Daoy (cell line): ENCODE measurements around the gene TSPO. TPM values are rescaled to one million over a fixed set of nuclear protein-coding genes. Genes with fewer than 3 reads are reported as not detected.
"Not testable (repeated sequence)": the region's sequence is repeated elsewhere in the genome, so short reads cannot be mapped to it uniquely, and the experiment has no call there.

Experiments used
- DNase-seq: peaks from one replicate; pipeline ENCODE4 v3.0.0-alpha.2; 2015; ENCODE audit warnings: low read depth
- total RNA-seq: library from RNA; depleted of rRNA; stranded (reverse); fragments of >200 nt; shearing (Covaris generic); gene quantifications from 2 replicates; pipeline ENCODE4 v1.2.3, GENCODE V29; 2014; rRNA removed

Gene TSPO
- total RNA-seq: 178 and 230 TPM in 2 replicates

DNA sequence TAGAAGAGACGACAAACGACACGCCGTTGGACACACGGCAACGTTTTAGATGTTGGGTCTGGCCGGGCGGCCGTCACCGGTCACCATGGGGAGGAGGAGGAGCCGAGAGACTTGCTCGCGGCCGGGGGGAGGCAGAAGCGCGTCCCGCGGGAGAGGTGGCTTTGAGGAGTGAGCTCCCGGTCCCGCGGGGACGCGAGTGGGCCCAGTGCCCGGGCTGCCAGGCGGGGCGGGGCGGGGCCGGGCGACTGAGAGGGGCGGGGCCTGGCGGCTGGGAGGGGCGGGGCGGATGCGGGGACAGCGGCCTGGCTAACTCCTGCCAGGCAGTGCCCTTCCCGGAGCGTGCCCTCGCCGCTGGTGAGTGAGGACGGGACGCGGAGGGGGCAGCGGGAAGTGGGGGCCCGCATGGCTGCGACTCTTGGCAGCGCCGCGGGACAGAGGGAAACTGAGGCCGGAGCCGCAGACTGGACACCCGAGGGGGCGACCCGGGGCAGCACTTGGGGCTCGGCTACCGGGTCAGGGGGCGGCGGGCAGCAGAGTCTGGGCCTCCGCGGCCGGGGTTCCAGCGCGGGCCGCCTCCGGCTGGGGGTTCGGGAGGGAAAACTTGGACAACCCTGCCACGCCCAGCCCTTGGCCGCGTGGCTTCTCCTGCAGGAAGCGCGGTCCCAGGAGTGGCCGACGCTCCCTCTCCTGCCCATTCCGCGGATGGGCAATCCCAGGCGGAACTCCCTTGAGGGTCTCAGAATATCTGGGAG is at the start of gene TSPO:
Gene TSPO, plus strand, starts transcription at position 309 of the 752 bp plus-strand sequence. CDS start 7,680 bp downstream, outside the sequence.
- peak; percentile 53 for DNase-seq

DNA sequence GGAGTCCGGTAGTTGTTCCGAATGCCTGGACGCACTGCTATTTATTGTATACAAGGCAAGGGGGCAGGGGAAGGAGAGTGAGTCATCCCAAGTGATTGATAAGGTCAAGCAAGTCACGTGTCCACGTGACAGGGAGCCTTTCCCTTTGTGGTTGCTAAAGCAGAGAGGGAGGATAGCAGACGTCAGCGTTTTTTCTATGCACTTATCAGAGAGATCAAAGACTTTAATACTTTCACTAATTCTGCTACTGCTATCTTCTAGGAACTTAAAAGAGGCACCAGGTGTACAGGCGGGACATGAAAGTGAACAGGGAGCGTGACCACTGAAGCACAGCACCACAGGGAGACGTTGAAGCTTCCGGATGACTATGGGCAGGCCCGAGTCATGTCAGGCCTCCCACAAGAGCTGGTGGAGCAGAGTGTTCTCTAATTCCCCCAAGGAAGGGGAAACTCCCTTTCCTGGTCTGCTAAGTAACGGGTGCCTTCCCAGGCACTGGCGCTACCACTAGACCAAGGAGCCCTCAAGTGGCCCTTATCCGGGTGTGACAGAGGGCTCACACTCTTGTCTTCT is 47.2 kb upstream of the TSPO start:
- peak; percentile 30 for DNase-seq

DNA sequence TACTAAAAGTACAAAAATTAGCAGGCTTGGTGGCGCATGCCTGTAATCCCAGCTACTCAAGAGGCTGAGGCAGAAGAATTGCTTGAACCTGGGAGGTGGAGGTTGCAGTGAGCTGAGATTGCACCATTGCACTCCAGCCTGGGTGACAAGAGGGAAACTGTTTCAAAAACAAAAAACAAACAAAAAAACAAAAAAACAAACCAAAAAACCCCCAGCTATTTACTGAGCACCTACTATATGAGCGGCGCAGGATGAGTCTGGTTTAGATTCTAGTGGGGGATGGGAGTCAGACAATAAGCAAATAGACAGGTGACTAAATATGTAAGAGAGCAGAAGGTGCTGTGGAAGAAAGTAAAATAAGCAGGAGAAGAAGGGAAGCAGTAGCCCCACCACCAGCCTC is 46.4 kb upstream of the TSPO start:
- DNase-seq: not testable (repeated sequence)

DNA sequence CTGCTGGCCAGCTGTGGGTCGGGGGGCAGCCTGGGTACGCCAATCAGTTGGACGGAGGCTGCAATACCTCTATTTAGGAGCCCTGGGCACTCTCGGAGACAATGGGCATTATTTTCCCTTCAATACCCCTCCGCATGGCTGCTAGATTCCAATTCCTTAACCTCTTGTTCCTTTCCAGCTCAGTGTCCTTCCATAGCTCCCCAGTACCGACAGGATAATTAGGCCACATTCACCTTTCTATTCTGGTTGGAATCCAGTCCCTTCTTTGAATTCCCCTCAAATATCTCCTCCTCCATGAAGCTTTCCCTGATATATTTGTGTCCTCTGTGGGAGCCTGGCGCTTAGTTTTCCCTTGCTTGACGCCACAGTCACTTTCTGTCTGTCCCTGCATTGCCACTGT is 45.1 kb upstream of the TSPO start:
- DNase-seq: no peak

DNA sequence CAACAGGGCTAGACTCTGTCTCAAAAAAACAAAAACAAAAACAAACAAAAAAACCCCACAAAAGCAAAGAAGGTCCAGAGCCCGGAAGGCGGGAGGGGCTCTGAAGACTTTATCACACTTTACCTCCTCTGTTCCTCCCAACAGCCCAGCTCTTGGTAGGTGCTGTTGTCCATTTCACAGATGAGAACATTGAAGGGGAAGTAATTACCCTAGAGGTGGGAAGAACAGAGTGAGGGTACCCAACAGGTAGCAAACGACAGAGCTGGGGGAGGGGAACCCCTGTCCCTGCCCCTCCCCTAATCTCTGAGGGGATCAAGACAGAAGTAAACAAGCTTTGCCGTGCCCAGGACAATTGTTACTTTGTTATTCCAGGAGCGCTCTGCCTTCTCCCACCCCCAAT is 41.8 kb upstream of the TSPO start:
- no peak for DNase-seq

DNA sequence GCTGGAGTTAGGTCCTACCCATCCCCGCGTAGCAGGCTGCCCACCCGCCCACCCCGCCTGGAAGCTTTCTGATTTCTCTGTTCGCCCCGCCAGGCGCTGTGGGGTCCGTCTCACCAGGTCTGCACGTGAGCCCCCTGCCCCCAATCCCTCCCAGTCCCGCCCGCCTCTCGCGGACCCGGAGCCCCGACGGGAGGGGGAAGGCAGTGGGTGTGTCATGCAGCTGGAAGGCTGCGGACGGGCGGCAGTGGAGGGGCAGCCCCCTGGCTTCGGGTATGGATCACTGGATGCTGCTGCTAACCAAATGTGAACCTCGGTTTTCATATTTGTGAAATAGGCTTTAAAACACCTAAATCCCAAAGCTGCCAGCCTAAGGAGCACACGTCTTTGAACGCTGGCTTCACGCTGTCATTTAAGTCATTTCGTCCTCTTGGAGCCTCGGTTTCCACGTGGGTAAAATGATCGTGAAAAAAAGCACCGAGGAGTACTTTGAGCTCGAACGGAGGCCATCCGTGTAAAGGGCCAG is 41.4 kb upstream of the TSPO start:
- DNase-seq: no peak

DNA sequence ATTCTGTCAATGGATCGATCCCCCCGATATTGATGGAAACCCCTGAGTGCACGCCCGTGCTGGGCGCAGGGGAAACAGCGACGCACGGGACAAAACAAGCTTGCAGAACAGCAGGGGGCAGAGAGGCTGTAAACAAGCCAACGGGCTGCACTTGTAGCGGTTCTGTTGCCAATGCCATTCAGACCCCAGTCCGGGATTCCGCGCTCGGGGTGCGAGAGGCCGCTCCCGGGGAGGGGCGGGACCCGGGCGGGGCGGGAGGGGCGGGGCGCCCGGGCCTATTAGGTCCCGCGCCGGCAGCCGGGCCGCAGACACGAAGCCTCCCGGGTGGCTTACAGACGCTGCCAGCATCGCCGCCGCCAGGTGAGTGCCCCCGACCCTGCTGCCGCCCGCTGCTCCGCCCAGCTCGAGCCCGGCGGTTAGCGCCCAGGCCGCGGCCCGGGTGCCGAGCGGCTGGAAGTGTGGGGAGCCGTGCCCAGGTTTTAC is 40.9 kb upstream of the TSPO start, which contains the start of gene BIK:
Gene BIK, plus strand, starts transcription at position 307 of the 483 bp plus-strand sequence. CDS start 13,273 bp downstream, outside the sequence.
- peak; percentile 51 for DNase-seq

DNA sequence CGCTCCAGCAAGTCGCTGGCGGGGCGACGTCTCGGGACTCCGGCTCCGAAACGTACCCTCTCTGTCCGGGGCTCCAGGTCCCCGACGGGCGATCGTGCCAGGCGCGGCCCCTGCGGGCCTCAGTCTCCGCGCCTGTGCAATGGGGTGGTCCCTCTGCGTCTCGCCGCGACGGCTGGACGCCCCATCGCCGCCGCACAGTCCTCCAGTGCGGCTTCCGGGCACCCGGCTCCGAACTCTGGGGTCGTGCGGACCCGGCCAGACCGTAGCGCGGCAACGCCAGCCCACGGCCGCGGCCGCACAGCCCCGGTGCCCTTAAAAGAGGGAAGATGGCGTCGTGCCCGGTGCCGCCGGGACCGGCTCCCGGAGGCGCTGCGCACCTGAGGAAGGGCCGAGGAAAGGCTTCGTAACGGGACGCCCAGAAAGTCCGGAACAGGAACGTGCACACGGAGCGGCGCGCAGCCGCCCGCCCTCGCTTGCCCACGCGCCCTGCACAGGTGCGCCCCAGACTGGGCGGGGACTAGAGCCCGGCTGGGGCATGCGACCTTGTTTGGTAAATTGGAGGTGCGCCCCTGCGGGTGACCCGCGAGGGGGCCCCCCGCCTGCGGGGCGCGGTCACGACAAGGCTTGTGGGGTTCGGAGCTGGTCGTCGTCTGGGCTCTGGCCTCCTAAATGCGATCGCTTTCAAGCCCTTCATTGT is 40.3 kb upstream of the TSPO start:
- DNase-seq: peak; percentile 46

DNA sequence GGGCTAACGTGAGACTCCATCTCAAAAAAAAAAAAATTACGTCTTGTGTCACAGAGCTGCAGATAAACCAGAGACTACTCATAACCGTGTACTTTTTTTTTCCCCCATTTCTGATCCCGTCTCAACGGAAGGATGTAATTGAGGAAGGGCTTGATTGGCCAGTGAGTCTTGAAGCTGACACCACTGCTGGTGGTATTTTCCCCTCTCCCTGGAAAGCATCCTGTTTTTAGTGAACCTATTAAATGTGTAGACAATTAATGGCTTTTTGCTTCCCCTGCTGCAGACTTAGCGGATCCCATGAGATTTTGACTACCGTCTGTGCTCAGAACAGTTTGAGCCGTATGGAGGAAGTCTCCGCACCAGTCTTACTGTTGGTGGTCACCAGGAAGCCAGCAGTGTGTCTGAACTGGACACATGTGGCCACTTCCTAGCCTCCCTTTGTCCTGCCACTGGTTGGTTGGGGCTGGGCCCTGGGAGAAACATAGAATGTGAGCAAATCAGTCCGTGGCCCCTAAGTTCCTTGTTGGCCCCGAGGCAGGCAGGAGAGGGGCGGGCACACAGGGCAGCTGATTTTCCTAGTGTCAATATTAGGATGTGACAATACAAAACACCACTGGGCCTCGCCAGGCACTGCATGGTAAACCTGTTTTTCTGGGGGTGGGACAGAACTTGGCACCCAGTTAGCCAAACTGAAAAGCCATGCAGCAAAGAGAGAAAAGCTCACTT is 37.7 kb upstream of the TSPO start:
- no peak for DNase-seq

DNA sequence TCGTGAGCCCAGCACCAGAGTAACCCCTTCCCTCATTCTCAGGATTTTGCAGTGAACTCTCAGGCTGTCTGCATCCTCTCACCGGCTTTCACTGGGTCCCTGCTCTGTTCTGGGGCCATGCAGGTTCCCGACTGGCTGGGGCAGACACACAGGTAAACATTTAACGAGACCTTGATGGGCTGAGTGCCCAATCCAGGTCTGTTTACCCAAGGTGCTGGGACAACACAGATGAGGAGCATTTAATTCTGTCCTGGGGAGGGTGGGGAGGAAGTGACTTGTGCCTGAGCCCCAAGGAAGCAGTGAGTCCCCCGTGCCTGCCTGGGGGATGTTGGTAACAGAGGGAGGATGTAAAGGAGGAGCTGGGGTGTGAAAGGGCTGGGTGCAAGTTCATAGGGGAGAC is 36.4 kb upstream of the TSPO start:
- no peak for DNase-seq

DNA sequence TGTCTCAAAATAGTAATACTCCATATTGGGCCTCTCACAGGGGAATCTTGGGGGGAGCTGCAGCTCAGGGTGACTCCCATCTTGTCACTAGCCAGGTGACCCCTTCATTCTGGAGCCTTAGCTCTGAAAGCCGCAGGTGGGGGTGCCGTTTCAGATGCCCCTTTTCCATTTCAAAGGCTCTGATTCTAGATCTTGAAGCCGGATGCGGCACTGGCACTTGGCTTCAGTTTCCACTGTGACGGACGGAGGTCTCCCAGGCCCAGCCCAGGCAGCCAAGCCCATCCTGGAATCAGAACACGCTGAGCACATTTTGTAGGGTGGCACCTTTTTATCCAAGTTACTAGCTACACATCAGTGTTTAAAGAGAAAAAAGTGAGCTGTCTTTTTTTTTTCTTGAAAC is 34.4 kb upstream of the TSPO start:
- DNase-seq: no peak

DNA sequence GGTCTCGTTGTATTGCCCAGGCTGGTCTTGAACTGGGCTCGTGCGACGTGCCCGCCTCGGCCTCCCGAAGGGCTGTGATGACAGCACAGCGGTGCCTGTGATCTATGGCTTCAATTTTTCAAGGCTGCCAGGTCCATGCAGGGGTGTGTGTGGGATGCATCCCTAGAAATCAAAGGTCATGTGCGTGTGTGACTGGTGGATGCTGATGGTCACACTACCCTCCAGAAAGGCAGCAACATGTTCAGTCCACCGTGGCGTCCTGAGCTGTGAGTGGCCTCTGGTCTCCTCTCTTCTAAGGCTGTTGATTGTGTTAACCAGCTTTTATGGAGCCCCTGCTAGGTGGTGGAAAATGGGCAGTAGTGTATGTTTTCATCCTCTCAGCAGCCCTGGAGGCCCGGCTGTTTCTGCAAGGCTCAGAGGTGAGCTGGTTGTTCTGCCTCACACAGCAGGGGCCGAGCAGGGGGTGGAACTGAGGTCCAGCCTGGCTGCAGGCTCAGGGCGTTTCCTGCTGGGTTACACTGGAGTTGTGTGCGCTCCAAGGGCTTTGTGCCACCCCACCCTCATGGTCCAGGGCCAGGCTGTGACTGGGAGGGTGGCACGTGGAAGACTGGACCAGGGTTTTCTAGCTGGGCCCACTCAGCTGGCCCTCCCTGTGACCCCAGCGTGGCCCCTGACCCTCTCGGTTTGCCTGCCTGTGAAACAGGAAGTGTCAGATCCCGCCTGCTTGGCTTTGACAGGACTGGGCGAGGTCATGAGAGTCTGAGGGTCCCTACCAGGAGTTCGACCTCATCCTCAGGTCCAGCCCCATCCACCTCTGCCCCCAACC is 33.1 kb upstream of the TSPO start:
- DNase-seq: no peak

DNA sequence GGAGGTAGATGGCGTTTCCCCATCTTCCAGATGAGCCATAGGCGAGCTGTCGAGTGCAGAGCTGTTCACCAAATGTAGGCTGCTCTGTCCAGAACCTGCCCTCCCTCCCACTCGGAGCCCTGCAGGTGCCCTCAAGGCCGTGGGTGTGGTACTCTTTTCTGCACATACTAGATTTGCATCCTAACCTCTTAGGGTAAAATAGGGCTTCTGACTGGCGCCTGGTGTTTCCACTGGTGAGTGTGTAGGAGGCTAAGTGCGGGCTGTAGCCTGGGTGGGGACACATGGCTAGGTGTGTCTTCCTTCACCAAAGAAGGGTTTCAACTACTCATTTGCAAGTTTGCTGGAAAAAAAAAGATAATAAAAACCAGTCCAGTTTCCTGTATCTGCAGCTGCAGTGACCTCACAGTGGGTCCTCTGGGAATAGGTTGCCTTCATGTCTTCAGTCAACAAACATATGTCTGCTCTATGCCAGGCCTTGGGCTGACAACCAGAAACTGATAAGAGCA is 32.4 kb upstream of the TSPO start:
- no peak for DNase-seq

DNA sequence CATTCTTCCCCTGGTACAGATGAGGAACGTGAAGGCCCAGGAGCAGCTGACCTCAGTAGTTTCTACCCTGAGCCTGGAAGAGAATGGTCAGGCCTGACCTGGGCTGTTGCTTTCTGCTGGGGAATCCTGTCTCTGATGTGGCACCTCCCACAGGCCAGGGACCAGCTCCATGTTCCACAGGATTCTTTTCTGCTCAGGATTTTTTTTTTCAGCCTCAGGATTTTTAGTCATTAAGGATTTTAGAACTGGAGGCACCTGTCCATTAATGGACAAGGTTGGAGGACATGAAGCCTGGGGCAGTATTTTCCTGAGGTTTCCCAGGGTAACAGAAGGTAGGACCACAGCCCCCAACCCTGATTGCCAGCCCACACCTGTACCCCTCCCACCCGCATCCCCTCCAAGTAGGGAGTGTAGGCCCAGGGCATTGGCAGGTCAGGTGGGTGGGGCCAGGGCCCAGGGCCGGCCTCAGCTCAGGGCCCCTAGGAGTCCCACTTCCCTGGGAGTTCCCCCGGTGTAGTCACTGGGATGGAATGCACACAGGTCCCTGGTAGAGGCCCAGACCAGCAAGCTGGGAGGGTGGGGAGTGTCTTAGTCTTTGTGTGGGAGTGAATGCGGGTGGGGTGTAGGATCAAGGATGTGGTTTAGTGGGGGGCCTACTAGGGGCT is 24.7 kb upstream of the TSPO start:
- DNase-seq: peak; percentile 92

DNA sequence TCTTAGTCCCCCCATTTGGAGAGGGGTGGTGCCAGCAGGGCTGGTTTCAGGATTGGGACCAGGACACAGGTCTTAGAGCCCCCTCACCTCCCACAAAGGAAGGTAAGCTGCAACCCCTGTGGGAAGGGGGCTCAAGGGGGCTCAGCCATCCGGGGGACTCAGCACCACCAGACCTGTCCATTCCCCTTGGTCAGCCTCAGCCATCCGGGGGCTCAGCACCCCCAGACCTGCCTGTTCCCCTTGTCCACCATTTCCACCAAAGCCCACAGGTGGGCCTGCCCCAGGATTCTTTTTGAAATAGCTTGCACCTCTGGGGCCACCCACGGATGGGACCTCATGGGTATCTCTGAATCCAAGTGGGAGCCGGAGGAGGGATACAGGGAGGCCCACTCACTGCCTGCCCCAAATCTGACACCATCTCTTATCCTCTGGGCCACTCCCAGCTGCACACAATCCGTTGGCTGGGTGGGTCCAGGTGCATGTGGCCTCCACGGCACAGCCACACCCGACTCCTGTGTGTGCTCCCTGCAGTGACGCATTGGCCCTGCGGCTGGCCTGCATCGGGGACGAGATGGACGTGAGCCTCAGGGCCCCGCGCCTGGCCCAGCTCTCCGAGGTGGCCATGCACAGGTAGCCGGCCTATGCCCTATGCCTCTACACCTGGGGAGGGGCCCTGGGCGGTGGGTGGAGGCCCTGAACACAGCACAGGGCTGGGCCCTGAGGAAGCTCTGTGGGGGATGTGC is 24.0 kb upstream of the TSPO start:
- peak; percentile 55 for DNase-seq

DNA sequence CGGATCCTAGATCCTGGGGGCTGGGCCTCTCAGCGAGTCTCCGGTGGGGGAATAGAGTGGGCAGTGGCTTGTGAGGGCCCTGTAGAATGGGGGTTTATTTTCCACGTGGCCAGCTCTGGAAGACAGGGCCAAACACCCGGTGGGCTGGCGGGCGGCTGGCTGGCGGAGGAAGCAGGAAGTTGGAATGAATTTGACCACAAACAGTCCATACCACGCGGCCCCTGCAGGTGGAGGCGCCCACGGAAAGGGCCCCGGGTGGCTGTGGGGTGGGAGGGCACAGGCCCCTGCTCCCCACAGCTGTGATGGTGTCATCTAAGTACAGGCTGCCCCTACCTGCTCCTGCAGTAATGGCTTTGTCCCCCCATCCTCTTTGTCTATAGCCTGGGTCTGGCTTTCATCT is 23.2 kb upstream of the TSPO start:
- DNase-seq: no peak

DNA sequence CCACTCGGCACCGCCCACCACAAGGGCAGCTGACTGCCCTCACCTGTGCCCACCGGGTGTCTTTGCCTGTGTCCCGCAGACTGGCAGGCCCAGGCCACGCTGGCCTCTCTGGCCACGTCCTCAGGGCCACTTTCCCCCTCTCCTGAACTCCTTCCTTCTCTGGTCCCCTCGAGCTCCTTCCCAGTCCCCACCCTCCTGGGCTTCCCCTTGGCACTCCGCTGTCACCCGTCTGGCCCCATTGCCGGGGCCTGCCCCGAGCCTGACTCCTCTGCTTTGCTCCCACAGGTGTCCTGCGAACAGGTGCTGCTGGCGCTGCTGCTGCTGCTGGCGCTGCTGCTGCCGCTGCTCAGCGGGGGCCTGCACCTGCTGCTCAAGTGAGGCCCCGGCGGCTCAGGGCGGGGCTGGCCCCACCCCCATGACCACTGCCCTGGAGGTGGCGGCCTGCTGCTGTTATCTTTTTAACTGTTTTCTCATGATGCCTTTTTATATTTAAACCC is 22.4 kb upstream of the TSPO start:
- no peak for DNase-seq

DNA sequence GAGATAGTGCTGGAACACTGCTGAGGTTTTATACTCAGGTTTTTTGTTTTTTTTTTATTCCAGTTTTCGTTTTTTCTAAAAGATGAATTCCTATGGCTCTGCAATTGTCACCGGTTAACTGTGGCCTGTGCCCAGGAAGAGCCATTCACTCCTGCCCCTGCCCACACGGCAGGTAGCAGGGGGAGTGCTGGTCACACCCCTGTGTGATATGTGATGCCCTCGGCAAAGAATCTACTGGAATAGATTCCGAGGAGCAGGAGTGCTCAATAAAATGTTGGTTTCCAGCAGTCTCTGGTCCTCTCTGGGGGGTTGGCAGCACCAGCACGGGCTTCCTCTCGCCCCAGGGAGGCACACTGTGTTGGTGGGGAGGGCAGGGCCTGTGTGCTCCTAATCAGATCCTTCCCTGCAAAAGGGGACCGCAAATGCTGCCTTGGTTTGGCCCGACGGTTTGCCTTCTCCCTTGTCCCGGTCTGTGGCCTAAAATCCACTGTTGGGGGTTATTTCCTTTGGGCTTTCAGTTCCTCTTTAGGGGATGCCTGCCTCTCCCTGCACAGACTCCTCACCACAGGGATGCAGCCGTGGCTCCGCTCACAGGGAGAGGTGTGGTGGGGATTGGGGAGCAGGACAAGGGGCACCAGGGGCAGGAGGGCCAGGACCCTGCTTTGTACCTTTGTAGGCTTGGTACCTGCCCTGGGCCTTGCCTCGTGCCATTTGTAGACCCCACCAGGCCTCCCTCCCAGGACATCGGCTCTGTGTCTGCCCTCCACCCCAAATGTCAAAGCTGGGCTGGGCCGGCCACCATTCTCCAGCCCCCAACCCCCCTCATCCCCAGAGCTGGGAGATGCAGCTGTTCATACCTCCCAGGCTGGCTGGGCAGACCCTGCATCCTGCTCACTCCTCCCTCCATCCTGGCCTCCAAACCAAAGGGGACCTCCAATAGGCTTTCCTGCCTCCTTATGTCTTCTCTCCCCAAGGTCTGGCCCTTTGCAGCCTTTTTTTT is 21.6 kb upstream of the TSPO start:
- DNase-seq: no peak
